Measurements from ENCODE around the gene FAM98B.

FAM98B gene

GRCh38 chr15:38504680-38505467 lies 50.9 kb downstream of the FAM98B start:
- in situ Hi-C loops (cut with MboI; ENCODE audit: low sequenced_read_pairs), result no loop called here

- in situ Hi-C loops (cut with MboI; ENCODE audit: low sequenced_read_pairs), result no loop called here
Measured at GRCh38 chr15:38506997-38507396, 53.1 kb downstream of the FAM98B start.

GRCh38 chr15:38507570-38507969 lies 53.6 kb downstream of the FAM98B start:
- in situ Hi-C loops (cut with MboI; ENCODE audit: low sequenced_read_pairs), result no loop called here

- in situ Hi-C loops (cut with MboI; ENCODE audit: low sequenced_read_pairs), result no loop called here
Measured at GRCh38 chr15:38508647-38509046, 54.7 kb downstream of the FAM98B start.

GRCh38 chr15:38509152-38509551 lies 55.2 kb downstream of the FAM98B start:
- in situ Hi-C loops (cut with MboI; ENCODE audit: low sequenced_read_pairs), result no loop called here

- in situ Hi-C loops (cut with MboI; ENCODE audit: low sequenced_read_pairs), result no loop called here
Measured at GRCh38 chr15:38512901-38513300, 59.0 kb downstream of the FAM98B start.

- in situ Hi-C loops (cut with MboI; ENCODE audit: low sequenced_read_pairs), result no loop called here
Measured at GRCh38 chr15:38514601-38515000, 60.7 kb downstream of the FAM98B start.

GRCh38 chr15:38516626-38517025 lies 62.7 kb downstream of the FAM98B start:
- in situ Hi-C loops (cut with MboI; ENCODE audit: low sequenced_read_pairs), result no loop called here

GRCh38 chr15:38517312-38517975 lies 63.5 kb downstream of the FAM98B start:
- in situ Hi-C loops (cut with MboI; ENCODE audit: low sequenced_read_pairs), result no loop called here

GRCh38 chr15:38518084-38518483 lies 64.2 kb downstream of the FAM98B start:
- in situ Hi-C loops (cut with MboI; ENCODE audit: low sequenced_read_pairs), result no loop called here

GRCh38 chr15:38520035-38520434 lies 66.1 kb downstream of the FAM98B start:
- in situ Hi-C loops (cut with MboI; ENCODE audit: low sequenced_read_pairs), result no loop called here

- in situ Hi-C loops (cut with MboI; ENCODE audit: low sequenced_read_pairs), result no loop called here
Measured at GRCh38 chr15:38521316-38521715, 67.4 kb downstream of the FAM98B start.

GRCh38 chr15:38522922-38523321 lies 69.0 kb downstream of the FAM98B start:
- in situ Hi-C loops (cut with MboI; ENCODE audit: low sequenced_read_pairs), result no loop called here

GRCh38 chr15:38524156-38524555 lies 70.2 kb downstream of the FAM98B start:
- in situ Hi-C loops (cut with MboI; ENCODE audit: low sequenced_read_pairs), result no loop called here

- in situ Hi-C loops (cut with MboI; ENCODE audit: low sequenced_read_pairs), result no loop called here
Measured at GRCh38 chr15:38525489-38525888, 71.6 kb downstream of the FAM98B start.

GRCh38 chr15:38526158-38526557 lies 72.2 kb downstream of the FAM98B start:
- in situ Hi-C loops (cut with MboI; ENCODE audit: low sequenced_read_pairs), result no loop called here

GRCh38 chr15:38528294-38528693 lies 74.4 kb downstream of the FAM98B start:
- in situ Hi-C loops (cut with MboI; ENCODE audit: low sequenced_read_pairs), result no loop called here

GRCh38 chr15:38530113-38530512 lies 76.2 kb downstream of the FAM98B start:
- in situ Hi-C loops (cut with MboI; ENCODE audit: low sequenced_read_pairs), result no loop called here

GRCh38 chr15:38531509-38531908 lies 77.6 kb downstream of the FAM98B start:
- in situ Hi-C loops (cut with MboI; ENCODE audit: low sequenced_read_pairs), result no loop called here

- in situ Hi-C loops (cut with MboI; ENCODE audit: low sequenced_read_pairs), result no loop called here
Measured at GRCh38 chr15:38532728-38533127, 78.8 kb downstream of the FAM98B start.

- in situ Hi-C loops (cut with MboI; ENCODE audit: low sequenced_read_pairs), result no loop called here
Measured at GRCh38 chr15:38533416-38533915, 79.5 kb downstream of the FAM98B start.

- in situ Hi-C loops (cut with MboI; ENCODE audit: low sequenced_read_pairs), result no loop called here
Measured at GRCh38 chr15:38533926-38534325, 80.0 kb downstream of the FAM98B start.

Measured in hTERT RPE-1 (cell line).